ENCODE measurements around the gene KIAA0513.
"Not testable (repeated sequence)": the region's sequence is repeated elsewhere in the genome, so short reads cannot be mapped to it uniquely, and the experiment has no call there.

Gene KIAA0513

GRCh38 chr16:85051067-85051581, 23.5 kb downstream of the KIAA0513 start:
- DNase-seq (ENCODE audit: low spot score) = no peak

- DNase-seq (ENCODE audit: low spot score) = no peak
Measured at GRCh38 chr16:85051683-85052082, 24.1 kb downstream of the KIAA0513 start.

- no peak for DNase-seq (ENCODE audit: low spot score)
Measured at GRCh38 chr16:85052536-85052935, 24.9 kb downstream of the KIAA0513 start.

GRCh38 chr16:85054321-85054720, 26.7 kb downstream of the KIAA0513 start:
- not testable (repeated sequence) for DNase-seq (ENCODE audit: low spot score)

GRCh38 chr16:85054948-85055492, 27.4 kb downstream of the KIAA0513 start:
- no peak for DNase-seq (ENCODE audit: low spot score)

- peak; percentile 1 for DNase-seq (ENCODE audit: low spot score)
Measured at GRCh38 chr16:85055493-85056210, 28.1 kb downstream of the KIAA0513 start.

- DNase-seq (ENCODE audit: low spot score) = no peak
Measured at GRCh38 chr16:85056211-85056748, 28.7 kb downstream of the KIAA0513 start.

GRCh38 chr16:85057212-85057889, 29.8 kb downstream of the KIAA0513 start:
- DNase-seq (ENCODE audit: low spot score) = no peak

GRCh38 chr16:85057948-85058347, 30.4 kb downstream of the KIAA0513 start:
- no peak for DNase-seq (ENCODE audit: low spot score)

GRCh38 chr16:85058909-85059308, 31.3 kb downstream of the KIAA0513 start:
- DNase-seq (ENCODE audit: low spot score) = no peak

- no peak for DNase-seq (ENCODE audit: low spot score)
Measured at GRCh38 chr16:85061566-85061965, 34.0 kb downstream of the KIAA0513 start.

GRCh38 chr16:85062323-85062722, 34.7 kb downstream of the KIAA0513 start:
- no peak for DNase-seq (ENCODE audit: low spot score)

- no peak for DNase-seq (ENCODE audit: low spot score)
Measured at GRCh38 chr16:85062845-85063244, 35.2 kb downstream of the KIAA0513 start.

GRCh38 chr16:85064186-85064585, 36.6 kb downstream of the KIAA0513 start:
- no peak for DNase-seq (ENCODE audit: low spot score)

GRCh38 chr16:85065099-85065498, 37.5 kb downstream of the KIAA0513 start:
- DNase-seq (ENCODE audit: low spot score) = no peak

- no peak for DNase-seq (ENCODE audit: low spot score)
Measured at GRCh38 chr16:85066346-85066885, 38.8 kb downstream of the KIAA0513 start.

GRCh38 chr16:85067024-85067423, 39.4 kb downstream of the KIAA0513 start:
- DNase-seq (ENCODE audit: low spot score) = no peak

GRCh38 chr16:85067426-85067825, 39.8 kb downstream of the KIAA0513 start:
- no peak for DNase-seq (ENCODE audit: low spot score)

GRCh38 chr16:85068746-85069145, 41.2 kb downstream of the KIAA0513 start:
- no peak for DNase-seq (ENCODE audit: low spot score)

GRCh38 chr16:85069171-85069570, 41.6 kb downstream of the KIAA0513 start:
- DNase-seq (ENCODE audit: low spot score) = no peak

- no peak for DNase-seq (ENCODE audit: low spot score)
Measured at GRCh38 chr16:85072076-85072860, 44.7 kb downstream of the KIAA0513 start.

- no peak for DNase-seq (ENCODE audit: low spot score)
Measured at GRCh38 chr16:85072947-85073346, 45.4 kb downstream of the KIAA0513 start.

Measured in COLO829 (cell line).